Ovary (tissue), 3 donors: Measurements from ENCODE around the gene GRPEL1.

Source experiments
- EP300 ChIP-seq: sonication (generic); formaldehyde crosslinking; IDR thresholded peaks from one replicate; pipeline ENCODE4 v1.6.1; 2017; ENCODE audit warnings: antibody characterized with exemption
- POLR2A ChIP-seq: fragments of 450-650 bp; IDR thresholded peaks from one replicate; pipeline ENCODE4 v1.6.1; 2017; ENCODE audit warnings: antibody characterized with exemption, mild to moderate bottlenecking, moderate library complexity
- TF ChIP-seq, protein P1 (sequence below), 3 donors: fragments of 450-650 bp in 2 of 3; fragments of 200-600 bp in 1 of 3; IDR thresholded peaks; one replicate each; pipeline versions ENCODE4 v1.5.1 to v1.8.0; 2016 to 2022; ENCODE audit warnings: antibody characterized with exemption in 3 of 3, mild to moderate bottlenecking in 1 of 3
- donor health status: DM: no; HTN: no; CAD: no.

DNA sequence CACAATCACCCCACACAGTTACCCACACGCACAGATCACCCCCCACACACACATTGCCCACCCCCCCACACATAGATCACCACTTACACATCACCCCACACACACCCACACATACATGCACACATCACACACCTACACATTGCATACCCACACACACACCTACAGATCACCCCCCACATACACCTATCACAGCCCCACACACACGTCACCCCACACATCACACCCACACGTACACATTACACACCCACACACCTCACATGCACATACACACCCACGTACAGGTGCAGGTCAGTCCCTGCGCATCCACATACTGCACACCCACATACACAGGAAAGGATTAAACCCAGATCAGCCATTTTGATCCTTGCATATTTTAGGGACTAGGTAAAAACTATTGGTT is 40.0 kb downstream of the GRPEL1 start:
- TF ChIP-seq, protein P1, sequence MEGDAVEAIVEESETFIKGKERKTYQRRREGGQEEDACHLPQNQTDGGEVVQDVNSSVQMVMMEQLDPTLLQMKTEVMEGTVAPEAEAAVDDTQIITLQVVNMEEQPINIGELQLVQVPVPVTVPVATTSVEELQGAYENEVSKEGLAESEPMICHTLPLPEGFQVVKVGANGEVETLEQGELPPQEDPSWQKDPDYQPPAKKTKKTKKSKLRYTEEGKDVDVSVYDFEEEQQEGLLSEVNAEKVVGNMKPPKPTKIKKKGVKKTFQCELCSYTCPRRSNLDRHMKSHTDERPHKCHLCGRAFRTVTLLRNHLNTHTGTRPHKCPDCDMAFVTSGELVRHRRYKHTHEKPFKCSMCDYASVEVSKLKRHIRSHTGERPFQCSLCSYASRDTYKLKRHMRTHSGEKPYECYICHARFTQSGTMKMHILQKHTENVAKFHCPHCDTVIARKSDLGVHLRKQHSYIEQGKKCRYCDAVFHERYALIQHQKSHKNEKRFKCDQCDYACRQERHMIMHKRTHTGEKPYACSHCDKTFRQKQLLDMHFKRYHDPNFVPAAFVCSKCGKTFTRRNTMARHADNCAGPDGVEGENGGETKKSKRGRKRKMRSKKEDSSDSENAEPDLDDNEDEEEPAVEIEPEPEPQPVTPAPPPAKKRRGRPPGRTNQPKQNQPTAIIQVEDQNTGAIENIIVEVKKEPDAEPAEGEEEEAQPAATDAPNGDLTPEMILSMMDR (IDR thresholded peaks at IDR 0.05): no peak
- TF ChIP-seq POLR2A (no peak), EP300 (no peak)
